ENCODE measurements around the gene PCDHA13.
"Not testable (repeated sequence)": the region's sequence is repeated elsewhere in the genome, so short reads cannot be mapped to it uniquely, and the experiment has no call there.

PCDHA13 gene

DNA sequence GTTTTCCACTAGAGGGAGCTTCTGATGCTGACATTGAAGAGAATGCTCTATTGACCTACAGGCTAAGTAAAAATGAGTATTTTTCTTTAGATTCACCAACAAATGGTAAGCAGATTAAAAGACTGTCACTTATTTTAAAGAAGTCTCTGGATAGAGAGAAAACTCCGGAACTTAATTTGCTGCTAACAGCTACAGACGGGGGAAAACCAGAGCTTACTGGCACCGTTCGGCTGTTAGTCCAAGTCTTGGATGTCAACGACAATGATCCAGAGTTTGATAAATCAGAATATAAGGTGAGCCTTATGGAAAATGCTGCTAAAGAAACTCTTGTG is 12.4 kb upstream of the PCDHA13 start:
- DNase-seq = no peak

DNA sequence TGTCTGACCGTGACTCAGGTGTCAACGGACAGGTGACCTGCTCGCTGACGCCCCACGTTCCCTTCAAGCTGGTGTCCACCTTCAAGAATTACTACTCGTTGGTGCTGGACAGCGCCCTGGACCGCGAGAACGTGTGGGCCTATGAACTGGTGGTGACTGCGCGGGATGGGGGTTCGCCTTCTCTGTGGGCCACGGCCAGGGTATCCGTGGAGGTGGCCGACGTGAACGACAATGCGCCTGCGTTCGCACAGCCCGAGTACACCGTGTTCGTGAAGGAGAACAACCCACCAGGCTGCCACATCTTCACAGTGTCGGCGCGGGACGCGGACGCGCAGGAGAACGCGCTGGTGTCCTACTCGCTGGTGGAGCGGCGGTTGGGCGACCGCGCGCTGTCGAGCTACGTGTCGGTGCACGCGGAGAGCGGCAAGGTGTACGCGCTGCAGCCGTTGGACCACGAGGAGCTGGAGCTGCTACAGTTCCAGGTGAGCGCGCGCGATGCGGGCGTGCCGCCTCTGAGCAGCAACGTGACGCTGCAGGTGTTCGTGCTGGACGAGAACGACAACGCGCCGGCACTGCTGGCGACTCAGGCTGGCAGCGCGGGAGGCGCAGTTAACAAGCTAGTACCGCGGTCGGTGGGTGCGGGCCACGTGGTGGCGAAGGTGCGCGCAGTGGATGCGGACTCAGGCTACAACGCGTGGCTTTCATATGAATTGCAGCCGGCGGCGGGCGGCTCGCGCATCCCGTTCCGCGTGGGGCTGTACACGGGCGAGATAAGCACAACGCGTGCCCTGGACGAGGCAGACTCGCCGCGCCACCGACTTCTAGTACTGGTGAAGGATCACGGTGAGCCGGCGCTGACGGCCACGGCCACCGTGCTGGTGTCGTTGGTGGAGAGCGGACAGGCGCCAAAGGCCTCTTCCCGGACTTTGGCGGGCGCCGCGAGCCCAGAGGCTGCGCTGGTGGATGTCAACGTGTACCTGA is 11.4 kb upstream of the PCDHA13 start:
- no peak for DNase-seq

DNA sequence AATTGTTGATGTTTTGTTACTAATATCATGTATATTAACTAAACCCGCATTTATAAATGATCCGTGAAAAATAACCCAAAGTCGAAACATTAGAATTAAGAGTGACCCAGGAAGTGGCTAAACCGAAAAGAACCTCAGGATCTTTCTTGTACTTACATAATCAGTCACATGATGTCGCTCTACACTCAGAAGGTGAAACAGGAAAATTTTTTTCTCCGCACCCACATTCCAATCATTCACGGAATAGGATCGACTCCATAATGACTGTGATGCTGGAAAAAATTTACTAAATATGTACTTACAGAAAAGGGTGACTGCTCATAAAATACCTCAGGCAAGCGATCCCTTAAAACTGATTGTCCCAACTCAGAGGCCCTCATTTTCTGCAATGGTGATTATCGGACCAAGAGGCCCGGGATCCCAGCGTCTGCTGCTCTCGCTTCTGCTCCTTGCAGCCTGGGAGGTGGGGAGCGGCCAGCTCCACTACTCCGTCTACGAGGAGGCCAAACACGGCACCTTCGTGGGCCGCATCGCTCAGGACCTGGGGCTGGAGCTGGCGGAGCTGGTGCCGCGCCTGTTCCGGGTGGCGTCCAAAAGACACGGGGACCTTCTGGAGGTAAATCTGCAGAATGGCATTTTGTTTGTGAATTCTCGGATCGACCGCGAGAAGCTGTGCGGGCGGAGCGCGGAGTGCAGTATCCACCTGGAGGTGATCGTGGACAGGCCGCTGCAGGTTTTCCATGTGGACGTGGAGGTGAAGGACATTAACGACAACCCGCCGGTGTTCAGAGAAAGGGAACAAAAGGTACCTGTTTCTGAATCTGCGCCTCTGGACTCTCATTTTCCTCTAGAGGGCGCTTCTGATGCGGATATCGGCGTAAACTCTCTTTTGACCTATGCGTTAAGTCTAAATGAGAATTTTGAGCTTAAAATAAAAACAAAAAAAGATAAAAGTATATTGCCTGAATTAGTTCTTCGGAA is 6.5 kb upstream of the PCDHA13 start, which contains the start of gene PCDHA12:
TSS of gene PCDHA12 (plus strand) at position 224 of the 981 bp plus-strand sequence. CDS start at position 389, 165 bp downstream.
- no peak for DNase-seq

DNA sequence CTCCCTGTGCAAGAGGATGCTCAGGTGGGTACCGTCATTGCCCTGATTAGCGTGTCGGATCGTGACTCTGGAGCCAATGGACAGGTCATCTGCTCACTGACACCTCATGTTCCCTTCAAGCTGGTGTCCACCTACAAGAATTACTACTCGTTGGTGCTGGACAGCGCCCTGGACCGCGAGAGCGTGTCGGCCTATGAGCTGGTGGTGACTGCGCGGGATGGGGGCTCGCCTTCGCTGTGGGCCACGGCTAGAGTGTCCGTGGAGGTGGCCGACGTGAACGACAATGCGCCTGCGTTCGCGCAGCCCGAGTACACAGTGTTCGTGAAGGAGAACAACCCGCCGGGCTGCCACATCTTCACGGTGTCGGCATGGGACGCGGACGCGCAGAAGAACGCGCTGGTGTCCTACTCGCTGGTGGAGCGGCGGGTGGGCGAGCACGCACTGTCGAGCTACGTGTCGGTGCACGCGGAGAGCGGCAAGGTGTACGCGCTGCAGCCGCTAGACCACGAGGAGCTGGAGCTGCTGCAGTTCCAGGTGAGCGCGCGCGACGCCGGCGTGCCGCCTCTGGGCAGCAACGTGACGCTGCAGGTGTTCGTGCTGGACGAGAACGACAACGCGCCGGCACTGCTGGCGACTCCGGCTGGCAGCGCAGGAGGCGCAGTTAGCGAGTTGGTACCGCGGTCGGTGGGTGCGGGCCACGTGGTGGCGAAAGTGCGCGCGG is 5.2 kb upstream of the PCDHA13 start:
- not testable (repeated sequence) for DNase-seq

DNA sequence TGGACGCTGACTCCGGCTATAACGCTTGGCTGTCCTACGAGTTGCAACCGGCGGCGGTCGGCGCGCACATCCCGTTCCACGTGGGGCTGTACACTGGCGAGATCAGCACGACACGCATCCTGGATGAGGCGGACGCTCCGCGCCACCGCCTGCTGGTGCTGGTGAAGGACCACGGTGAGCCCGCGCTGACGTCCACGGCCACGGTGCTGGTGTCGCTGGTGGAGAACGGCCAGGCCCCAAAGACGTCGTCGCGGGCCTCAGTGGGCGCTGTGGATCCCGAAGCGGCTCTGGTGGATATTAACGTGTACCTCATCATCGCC is 4.7 kb upstream of the PCDHA13 start:
- no peak for DNase-seq

DNA sequence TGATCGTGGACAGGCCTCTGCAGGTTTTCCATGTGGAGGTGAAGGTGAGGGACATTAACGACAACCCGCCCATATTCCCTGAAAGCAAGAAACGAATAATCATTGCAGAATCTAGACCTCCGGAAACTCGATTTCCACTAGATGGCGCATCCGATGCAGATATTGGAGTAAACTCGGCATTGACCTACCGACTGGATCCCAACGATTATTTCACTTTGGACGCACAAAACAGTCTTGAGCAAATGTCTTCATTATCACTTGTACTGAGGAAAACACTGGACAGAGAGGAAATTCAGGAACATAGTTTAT is 621 bp downstream of the PCDHA13 start:
- DNase-seq = peak in 2 of 58 donors; percentile 4 to 17

DNA sequence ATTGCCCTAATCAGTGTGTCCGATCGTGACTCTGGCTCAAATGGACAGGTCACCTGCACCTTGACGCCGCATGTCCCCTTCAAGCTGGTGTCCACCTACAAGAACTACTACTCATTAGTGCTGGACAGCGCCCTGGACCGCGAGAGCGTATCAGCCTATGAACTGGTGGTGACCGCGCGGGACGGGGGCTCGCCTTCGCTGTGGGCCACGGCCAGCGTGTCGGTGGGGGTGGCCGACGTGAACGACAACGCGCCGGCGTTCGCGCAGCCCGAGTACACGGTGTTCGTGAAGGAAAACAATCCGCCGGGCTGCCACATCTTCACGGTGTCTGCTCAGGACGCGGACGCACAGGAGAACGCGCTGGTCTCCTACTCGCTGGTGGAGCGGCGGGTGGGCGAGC is 1.4 kb downstream of the PCDHA13 start:
- no peak for DNase-seq

DNA sequence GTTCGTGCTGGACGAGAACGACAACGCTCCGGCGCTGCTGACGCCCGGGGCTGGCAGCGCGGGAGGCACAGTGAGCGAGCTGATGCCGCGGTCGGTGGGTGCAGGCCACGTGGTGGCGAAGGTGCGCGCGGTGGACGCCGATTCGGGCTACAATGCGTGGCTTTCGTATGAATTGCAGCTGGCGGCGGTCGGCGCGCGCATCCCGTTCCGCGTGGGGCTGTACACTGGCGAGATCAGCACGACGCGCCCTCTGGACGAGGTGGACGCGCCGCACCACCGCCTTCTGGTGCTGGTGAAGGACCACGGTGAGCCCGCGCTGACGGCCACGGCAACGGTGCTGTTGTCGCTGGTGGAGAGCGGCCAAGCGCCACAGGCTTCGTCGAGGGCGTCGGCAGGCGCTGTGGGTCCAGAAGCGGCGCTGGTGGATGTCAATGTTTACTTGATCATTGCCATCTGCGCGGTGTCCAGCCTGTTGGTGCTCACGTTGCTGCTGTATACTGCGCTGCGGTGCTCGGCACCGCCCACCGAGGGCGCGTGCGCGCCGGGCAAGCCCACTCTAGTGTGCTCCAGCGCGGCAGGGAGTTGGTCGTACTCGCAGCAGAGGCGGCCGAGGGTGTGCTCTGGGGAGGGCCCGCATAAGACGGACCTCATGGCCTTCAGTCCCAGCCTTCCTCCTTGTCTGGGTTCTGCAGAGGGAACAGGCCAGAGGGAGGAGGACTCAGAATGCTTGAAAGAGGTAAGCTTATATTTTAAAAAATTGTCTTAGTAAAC is 2.2 kb downstream of the PCDHA13 start:
- DNase-seq = no peak

DNA sequence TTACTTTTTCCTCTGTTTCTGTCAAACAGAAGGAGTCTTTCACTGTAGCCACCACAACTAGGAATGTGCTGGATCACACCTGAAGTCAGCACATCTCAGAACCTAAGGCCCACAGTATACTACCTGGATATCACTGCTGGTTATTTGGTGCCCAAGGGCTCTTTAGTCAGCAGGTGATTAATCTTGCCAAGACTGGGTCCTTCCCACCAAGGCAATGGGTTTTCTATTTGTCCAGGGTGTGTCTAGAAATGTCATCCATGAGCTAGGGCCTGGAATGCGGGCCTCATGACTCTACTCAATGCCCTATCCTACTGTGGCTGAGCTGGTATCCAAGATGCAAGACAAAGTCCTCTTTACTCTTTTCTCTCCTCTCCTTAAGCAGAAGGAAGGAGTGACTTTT is 34.4 kb downstream of the PCDHA13 start:
- no peak for DNase-seq

DNA sequence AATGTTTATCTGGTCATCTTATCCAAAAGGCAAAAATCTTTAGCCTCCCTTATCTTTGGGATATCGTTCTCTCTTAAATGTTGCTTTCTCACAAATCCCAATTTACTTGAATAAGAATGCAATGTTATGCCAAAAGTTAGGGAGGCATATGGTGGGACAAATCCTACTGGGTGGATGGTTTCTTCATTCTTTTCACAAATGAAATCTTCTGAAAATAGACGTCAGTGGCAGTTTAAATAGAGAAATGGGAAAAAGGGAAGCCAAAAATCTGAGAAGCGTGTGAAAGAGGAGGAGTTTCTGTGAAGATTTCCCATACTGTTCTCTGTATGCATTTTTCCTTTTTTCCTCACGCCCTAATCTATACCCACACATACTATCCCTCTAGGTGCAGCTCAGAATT is 41.7 kb downstream of the PCDHA13 start:
- DNase-seq = peak in 1 of 58 donors; percentile 29

DNA sequence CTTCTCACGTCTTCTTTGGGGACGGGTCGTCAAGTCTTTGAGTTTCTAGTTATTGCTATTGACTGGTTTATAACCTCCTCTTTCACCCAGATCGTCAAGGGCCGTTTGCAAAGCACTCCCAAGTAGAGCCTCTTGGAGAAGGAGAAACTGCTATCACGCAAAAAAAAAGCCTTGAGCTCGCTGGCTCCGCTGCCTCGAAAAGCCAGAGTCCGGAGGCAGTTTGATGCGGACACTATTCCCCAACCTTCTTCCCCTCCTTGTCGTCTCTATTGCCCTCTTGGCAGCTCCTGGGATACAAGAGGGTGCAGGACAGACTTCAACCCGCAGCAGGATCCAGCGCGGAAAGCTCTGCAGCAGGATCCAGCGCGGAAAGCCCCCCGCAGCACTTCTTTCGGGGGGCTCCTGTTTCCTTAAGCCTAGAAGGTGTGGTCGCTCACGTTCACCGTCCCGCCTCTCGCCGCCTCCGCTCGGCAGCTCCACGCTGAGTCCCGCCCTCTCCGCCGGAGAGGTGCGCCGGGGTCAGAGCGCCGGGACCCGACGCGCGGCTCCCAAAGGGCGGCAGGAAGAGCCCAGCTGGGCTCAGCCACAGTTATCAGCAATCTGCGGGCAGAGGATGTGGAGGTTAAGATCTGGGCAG is 44.0 kb downstream of the PCDHA13 start, which contains the start of gene PCDHAC1:
TSS of gene PCDHAC1 (plus strand) at position 494 of the 637 bp plus-strand sequence. CDS start 594 bp downstream, outside the sequence.
- peak in 7 of 58 donors; percentile 18 to 70 (median 40) for DNase-seq

DNA sequence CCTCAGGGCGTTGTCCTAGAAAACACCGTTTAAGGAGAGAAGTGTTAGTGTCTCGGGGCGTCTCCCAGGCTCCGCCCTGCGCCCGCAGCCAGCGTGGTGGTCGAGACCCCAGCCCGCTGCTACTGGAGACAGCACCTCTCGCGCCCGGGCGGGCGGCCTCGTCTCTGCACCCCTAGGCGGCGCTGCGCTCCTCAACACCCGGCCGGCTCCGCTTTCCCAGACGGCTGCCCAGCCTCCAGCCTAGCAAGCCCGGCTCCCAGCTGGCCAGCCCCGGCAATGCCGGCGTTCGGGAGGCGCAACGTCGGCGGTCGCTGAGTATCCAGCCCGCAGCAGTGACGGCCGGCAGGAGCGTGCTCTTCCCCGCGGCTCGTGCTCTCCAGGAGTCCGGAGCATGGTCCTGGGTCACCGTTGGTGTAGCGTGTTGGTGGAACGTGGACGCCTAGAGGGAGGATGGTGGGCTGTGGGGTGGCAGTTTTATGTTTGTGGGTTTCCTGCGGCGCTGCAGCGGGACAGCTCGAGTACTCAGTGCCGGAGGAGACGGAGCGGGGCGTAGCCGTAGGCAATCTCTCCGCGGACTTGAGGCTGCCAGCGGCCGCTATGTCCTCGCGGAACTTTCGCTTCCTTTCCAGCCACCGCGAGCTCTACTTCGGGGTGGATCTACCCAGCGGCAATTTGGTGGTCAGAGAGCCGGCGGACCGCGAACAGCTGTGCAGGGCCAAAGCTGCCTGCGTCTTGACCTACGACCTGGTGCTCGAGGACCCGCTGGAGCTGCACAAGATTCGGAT is 44.7 kb downstream of the PCDHA13 start:
- peak in 57 of 58 donors; percentile 6 to 83 (median 63) for DNase-seq

DNA sequence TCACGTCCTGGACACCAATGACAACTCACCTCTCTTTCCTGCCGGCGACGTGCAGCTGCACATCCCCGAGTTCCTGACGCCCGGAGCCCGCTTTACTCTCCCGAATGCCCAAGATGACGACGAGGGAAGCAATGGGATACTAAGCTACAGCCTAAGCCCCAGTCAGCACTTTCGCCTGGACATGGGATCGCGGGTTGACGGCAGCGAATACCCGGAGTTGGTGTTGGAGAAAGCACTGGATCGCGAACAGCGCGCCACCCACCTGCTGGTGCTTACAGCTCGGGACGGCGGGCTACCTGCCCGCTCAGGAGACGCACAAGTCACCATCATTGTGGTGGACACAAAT is 45.3 kb downstream of the PCDHA13 start:
- DNase-seq = peak in 3 of 58 donors; percentile 4 to 11 (median 5)

Data from anterior cingulate cortex (tissue), 58 donors.